Amygdala (tissue), 56 donors: Measurements from ENCODE around the gene HK3.

ENCODE experiments used
- DNase-seq, 56 donors: peaks; one replicate each; lab custom pipeline; 2025; lab: John Stamatoyannopoulos, UW

The HK3 gene

DNA sequence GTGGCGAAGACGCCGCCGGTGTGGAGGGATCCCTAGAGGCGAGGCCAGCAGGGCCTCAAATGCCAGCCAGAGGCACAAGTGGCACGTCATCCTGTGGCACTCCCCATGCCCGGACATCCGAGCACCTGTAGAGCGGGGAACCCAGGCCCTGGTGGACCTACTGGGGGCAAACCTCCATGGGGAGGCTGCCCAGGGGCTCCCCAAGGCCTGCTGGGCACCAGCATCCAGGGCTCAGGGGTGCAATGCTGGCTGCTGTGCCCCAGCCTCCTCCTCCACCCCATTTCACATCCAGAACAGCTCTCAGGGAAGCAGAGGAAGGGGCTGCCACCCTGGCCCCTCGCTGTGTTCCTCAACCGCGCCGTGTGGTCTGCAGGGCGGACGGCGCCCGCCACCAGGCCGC is 43.5 kb downstream of the HK3 start:
- DNase-seq = no peak

GRCh38 chr5:176854164-176854563 is 45.0 kb downstream of the HK3 start:
- DNase-seq = no peak

- peak in 1 of 56 donors; percentile 15 for DNase-seq
Observed at GRCh38 chr5:176853151-176853778, 45.9 kb downstream of the HK3 start.

DNA sequence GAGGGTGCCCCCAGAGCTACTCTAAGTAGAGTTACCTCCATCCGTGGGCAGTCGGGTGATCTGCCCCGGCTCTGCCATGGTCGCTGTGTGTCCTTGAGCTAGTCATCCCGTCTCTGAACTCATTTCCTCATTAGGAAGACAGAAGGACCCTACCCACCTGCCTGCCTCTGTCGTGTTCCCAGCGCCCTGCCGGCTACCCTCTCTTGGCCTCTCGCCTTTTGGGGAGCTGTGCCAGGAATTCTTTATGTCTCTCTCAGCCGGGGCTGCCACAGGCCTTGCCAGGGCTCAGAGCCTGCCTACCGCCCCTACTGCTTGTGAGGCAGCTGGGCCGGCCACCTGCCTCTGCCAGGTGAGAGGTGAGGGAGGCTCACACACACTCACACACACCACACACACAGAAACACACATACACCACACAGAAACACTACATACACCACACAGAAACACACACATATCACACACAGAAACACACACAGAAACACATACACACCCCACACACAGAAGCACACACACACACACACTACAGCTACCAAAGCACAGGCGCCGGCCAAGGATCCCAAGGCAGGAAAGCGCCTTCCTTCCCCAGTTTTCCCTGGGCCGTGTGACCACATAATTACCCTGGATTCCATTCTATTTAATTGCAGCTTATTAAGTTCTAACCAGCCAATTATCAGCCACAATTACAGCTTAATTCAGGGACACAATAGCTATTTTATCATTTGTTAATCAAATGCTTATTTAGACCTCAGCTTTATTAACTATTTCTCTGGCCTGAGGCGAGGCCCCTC is 47.1 kb downstream of the HK3 start:
- DNase-seq = no peak

GRCh38 chr5:176851380-176851779 is 47.8 kb downstream of the HK3 start:
- DNase-seq = no peak

GRCh38 chr5:176850371-176851245 is 48.5 kb downstream of the HK3 start:
- no peak for DNase-seq

DNA sequence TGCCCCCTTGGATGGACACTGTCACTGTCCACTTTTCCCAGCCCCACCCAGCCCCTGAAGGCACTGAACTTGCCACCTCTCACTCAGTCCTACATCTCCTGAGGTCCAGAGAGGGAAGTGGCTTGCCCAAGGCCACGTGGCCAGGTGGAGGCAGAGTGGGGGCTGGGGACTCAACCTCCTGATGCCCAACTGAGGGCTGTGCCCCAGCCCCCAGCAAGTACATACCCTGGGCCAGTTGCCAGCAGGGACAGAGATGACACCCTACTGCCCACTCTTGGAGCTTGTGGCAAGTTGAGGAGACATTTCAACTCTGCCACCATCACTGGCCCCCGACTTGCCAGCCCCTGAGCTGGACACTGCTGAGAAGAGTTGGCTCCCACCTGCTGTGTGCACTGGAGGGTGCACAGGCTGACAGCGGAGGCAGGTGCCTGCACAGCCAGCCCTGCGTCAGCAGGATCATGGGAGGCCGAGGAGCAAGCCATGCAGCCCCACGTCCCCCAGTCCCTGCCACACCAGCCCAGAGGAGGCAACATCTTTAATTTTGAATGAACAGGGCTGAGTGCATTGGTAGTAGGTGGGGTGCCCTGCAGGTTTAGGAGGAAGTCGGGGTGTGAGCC is 49.4 kb downstream of the HK3 start:
- no peak for DNase-seq

DNA sequence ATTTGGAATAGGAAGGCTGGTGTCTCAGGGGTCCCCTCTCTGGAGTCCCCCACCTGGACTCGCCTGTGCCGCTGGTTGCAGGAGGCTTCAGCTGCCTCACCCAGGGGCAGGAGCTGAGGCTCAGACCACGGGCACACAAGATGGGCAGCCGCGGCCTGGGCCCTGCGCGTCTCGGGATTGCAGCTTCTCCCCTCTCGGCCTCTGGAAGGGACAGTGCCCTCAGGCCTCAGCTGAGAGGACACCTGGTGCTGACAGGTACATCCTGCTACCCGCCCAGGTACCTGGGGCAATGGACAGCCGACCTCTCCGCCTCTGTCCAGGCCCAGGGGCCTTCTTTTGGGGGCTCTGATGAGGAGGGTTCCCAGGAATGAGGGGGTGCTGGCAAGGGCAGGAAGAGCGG is 50.5 kb downstream of the HK3 start:
- DNase-seq = no peak

GRCh38 chr5:176847726-176848290 is 51.3 kb downstream of the HK3 start:
- no peak for DNase-seq

DNA sequence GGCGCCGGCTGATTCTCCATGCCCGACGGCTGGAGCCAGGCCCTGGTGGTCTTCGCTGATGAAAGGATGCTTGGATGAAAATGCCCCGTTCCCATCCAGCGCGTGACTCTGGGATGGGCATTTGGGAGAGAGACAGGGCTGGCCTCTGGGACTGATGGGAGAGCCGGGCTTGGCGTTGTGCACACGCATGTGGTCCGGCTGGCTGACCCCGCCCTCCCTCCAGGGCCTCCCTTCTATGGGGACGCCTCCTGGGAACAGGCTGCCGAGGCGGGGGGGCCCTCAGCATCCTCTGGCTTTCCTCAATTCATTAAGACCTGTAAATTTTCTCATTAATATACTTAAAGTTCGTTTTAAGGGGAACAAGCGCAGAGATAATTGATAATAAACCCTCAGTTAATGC is 52.0 kb downstream of the HK3 start:
- no peak for DNase-seq

DNA sequence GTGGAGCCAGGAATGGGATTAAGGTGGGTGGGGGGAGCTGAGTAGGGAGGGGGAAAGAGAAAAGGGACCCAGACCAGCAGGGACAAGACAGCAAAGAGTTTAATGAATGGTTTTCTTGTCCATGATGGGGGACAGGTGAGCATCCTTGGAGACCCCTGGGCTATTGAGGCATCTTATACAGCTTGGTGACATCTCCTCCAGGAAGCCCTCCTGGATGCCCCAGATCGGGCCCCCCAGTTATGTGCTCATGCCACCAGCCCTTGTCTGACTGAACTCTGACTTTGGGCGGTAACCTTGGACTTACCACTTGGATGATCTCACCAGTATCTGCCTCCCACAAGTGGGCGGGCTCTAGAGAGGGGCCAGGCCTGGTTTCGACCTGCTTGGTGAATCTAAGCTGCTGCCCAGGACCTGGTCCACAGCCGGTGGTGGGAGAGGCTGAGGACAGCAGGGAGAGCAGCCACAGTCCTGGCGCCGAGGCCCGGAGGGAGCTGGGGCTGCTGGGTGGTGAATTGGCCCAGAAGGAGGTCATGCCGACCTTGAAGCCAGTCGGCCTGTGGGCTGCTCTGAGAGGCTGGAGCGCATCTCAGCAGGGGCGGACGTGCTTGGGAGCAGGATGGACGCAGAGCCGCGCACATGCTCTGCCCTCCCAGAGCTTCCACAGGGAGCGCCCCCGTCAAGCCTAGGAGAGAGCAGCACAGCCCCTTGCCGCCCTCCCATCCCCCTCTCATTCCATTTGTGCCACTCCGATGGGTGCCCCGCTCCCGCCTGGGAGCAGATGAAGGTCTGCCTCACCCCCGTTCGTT is 52.6 kb downstream of the HK3 start:
- no peak for DNase-seq

- no peak for DNase-seq
Observed at GRCh38 chr5:176845392-176845713, 53.8 kb downstream of the HK3 start.

DNA sequence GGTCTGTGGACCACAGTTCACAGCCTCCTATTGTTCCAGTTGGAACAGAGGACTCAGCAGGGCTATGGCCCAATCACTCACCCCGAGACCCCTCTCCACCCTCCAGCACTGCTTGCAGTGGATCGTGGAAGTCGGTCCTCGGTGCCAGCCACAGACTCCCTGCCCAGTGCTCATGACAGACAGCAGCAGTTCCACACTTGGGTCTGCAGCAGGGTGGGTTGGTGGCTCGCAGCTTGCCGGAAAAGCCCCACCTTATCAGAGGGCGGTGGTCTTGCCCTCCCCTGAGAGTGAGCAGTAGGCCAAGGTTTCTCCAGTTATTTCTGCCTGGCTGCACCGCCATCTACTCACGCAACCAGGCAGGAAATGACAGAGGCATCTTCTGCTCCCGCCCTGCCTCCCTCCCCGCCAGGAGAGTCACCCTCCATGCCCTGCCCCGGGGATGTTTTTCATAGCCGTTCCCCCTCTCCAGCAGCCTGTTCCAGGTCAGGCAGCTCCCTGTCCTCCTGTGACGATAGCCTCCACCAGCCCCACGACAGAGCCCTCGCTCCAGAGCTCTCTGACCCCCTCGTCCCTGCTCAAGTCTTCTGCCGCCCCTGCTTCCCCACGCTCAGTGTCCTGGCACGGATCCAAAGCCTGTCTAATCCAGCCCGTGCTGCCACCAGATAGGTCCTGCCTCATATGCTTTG is 54.3 kb downstream of the HK3 start:
- DNase-seq = no peak

GRCh38 chr5:176844281-176844680 is 54.9 kb downstream of the HK3 start:
- DNase-seq = no peak

- no peak for DNase-seq
Observed at GRCh38 chr5:176843673-176844072, 55.5 kb downstream of the HK3 start.

- peak in 37 of 56 donors; percentile 13 to 78 (median 46) for DNase-seq
Observed at GRCh38 chr5:176837707-176838115, 61.4 kb downstream of the HK3 start.

DNA sequence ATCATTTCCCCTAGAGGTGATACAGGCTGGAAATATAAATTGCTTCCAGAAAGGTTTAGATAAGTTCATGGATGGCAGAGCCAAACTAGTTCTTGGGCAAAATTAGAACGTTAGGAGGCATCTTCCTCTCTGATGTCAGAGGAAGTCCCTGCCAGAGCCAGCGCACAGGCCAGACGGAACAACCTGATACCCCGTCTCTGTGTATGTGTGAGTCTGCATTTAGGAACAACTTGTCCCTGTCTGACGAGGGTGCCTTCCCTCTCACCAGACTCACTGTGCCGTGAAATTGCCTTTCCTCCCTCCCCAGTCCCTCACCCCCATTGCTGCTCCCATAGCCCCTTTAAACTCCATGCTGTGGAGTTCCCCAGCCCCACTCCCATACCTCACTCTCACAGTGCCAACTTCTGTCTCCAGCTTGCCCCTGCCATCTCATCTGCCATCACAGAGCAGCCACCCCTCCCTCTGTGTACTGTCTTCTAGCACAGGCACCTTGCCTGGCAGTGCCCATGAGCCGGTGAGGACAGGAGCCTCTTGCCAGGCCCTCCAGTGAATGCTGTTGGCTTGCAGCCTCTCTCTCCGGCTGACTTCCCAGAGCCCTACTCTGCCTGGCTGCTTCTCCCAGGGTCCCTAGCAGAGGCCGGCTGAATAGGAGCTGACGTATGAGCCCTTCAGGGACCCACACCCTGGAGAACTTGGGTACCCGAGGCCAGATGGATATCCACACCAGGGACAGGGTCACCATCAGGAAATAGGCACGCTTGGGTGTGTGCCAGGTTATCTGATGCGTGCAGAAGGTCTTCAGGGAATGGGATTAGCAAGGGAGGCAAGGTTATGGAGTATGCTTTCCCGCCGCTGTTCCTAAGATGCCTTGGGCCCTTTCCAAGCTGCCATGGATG is 62.1 kb downstream of the HK3 start:
- DNase-seq = no peak

DNA sequence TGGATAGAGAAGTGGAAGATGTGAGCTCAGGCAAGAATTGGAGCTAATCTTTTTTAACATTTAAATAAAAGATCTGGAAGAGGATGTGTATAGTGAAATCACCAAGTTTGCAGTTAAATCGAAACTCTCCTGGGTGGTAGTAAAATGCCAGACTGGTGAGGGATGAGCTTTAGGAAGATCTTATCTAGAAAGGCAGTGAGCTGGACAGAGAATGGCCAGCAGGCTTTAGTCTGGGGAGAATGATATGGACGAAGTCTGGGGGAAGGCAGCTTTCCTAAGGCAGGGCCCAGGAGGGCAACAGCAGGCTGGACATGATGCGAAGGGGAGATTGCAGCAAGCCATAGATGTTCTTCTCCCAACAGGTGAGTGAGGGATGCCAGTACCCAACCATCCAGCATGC is 63.2 kb downstream of the HK3 start:
- DNase-seq = no peak
